ENCODE data around the gene ZNF750. TPM values are rescaled to one million over a fixed set of nuclear protein-coding genes. Genes with fewer than 3 reads are reported as not detected.

Gene ZNF750
- total RNA-seq, 1 experiment from 2014 or later: not detected

- H3K27me3 ChIP-seq (ENCODE audit: low read length): no peaks in the 10 kb centered on the region
- H3K4me1 ChIP-seq (ENCODE audit: low read length): no peaks in the 10 kb centered on the region
- H3K27ac ChIP-seq (ENCODE audit: low read length): no peak overlapping the region
- peaks cover 15% of the 10 kb centered on the region for H3K36me3 ChIP-seq (ENCODE audit: insufficient read depth, low read length)
- H3K9me2 ChIP-seq (replicated peaks; ENCODE audit: insufficient read depth, low read length): no peaks in the 10 kb centered on the region
- H3K79me2 ChIP-seq (ENCODE audit: low read length): peaks cover 44% of the 10 kb centered on the region
- no peaks in the 10 kb centered on the region for H3K9me3 ChIP-seq (ENCODE audit: low read length)
- DNase-seq: no peak
- H2AFZ ChIP-seq (ENCODE audit: low read length): no peak overlapping the region
- no peak overlapping the region for H3K4me2 ChIP-seq (ENCODE audit: low read depth, low read length, poor library complexity, severe bottlenecking)
- no peaks in the 10 kb centered on the region for H4K20me1 ChIP-seq (ENCODE audit: insufficient read depth, low read depth, low read length)
- H3K4me3 ChIP-seq (ENCODE audit: low read length): no peak overlapping the region
- no peak overlapping the region for H3K9ac ChIP-seq (ENCODE audit: low read length)
Observed at GRCh38 chr17:82795615-82796014, 44.2 kb downstream of the ZNF750 start.

- peaks cover 10% of the 10 kb centered on the region for H3K36me3 ChIP-seq (ENCODE audit: insufficient read depth, low read length)
- no peaks in the 10 kb centered on the region for H3K9me3 ChIP-seq (ENCODE audit: low read length)
- no peaks in the 10 kb centered on the region for H4K20me1 ChIP-seq (ENCODE audit: insufficient read depth, low read depth, low read length)
- H2AFZ ChIP-seq (ENCODE audit: low read length): no peak overlapping the region
- no peak overlapping the region for H3K4me2 ChIP-seq (ENCODE audit: low read depth, low read length, poor library complexity, severe bottlenecking)
- no peak overlapping the region for H3K4me3 ChIP-seq (ENCODE audit: low read length)
- H3K9ac ChIP-seq (ENCODE audit: low read length): no peak overlapping the region
- DNase-seq: no peak
- no peaks in the 10 kb centered on the region for H3K9me2 ChIP-seq (replicated peaks; ENCODE audit: insufficient read depth, low read length)
- H3K79me2 ChIP-seq (ENCODE audit: low read length): peaks cover 43% of the 10 kb centered on the region
- H3K4me1 ChIP-seq (ENCODE audit: low read length): no peaks in the 10 kb centered on the region
- H3K27me3 ChIP-seq (ENCODE audit: low read length): no peaks in the 10 kb centered on the region
- H3K27ac ChIP-seq (ENCODE audit: low read length): no peak overlapping the region
Observed at GRCh38 chr17:82794781-82795482, 44.9 kb downstream of the ZNF750 start.

GRCh38 chr17:82793974-82794630 lies 45.7 kb downstream of the ZNF750 start:
- no peak overlapping the region for H3K4me3 ChIP-seq (ENCODE audit: low read length)
- no peak overlapping the region for H3K27ac ChIP-seq (ENCODE audit: low read length)
- no peaks in the 10 kb centered on the region for H3K9me3 ChIP-seq (ENCODE audit: low read length)
- H3K9me2 ChIP-seq (replicated peaks; ENCODE audit: insufficient read depth, low read length): no peaks in the 10 kb centered on the region
- no peak overlapping the region for H3K4me2 ChIP-seq (ENCODE audit: low read depth, low read length, poor library complexity, severe bottlenecking)
- H3K79me2 ChIP-seq (ENCODE audit: low read length): peaks cover 50% of the 10 kb centered on the region
- H2AFZ ChIP-seq (ENCODE audit: low read length): no peak overlapping the region
- H3K36me3 ChIP-seq (ENCODE audit: insufficient read depth, low read length): peaks cover 5% of the 10 kb centered on the region
- DNase-seq: no peak
- no peak overlapping the region for H3K9ac ChIP-seq (ENCODE audit: low read length)
- H4K20me1 ChIP-seq (ENCODE audit: insufficient read depth, low read depth, low read length): no peaks in the 10 kb centered on the region
- H3K4me1 ChIP-seq (ENCODE audit: low read length): no peaks in the 10 kb centered on the region
- no peaks in the 10 kb centered on the region for H3K27me3 ChIP-seq (ENCODE audit: low read length)

- H3K4me3 ChIP-seq (ENCODE audit: low read length): no peak overlapping the region
- H3K27me3 ChIP-seq (ENCODE audit: low read length): no peaks in the 10 kb centered on the region
- H3K9me2 ChIP-seq (replicated peaks; ENCODE audit: insufficient read depth, low read length): no peaks in the 10 kb centered on the region
- H3K79me2 ChIP-seq (ENCODE audit: low read length): peaks cover 49% of the 10 kb centered on the region
- no peak for DNase-seq
- H3K9ac ChIP-seq (ENCODE audit: low read length): no peak overlapping the region
- no peaks in the 10 kb centered on the region for H3K4me1 ChIP-seq (ENCODE audit: low read length)
- H4K20me1 ChIP-seq (ENCODE audit: insufficient read depth, low read depth, low read length): no peaks in the 10 kb centered on the region
- no peak overlapping the region for H3K4me2 ChIP-seq (ENCODE audit: low read depth, low read length, poor library complexity, severe bottlenecking)
- no peak overlapping the region for H3K27ac ChIP-seq (ENCODE audit: low read length)
- H3K9me3 ChIP-seq (ENCODE audit: low read length): no peaks in the 10 kb centered on the region
- H3K36me3 ChIP-seq (ENCODE audit: insufficient read depth, low read length): no peaks in the 10 kb centered on the region
- H2AFZ ChIP-seq (ENCODE audit: low read length): no peak overlapping the region
Observed at GRCh38 chr17:82791532-82791931, 48.3 kb downstream of the ZNF750 start.

- Histone ChIP-seq H3K79me2 (ENCODE audit: low read length) (peaks cover 48% of the 10 kb centered on the region), H3K9me2 (replicated peaks; ENCODE audit: insufficient read depth, low read length) (no peaks in the 10 kb centered on the region), H3K36me3 (ENCODE audit: insufficient read depth, low read length) (no peaks in the 10 kb centered on the region), H3K9ac (ENCODE audit: low read length) (no peak overlapping the region), H3K27me3 (ENCODE audit: low read length) (no peaks in the 10 kb centered on the region), H2AFZ (ENCODE audit: low read length) (no peak overlapping the region), H3K4me3 (ENCODE audit: low read length) (no peak overlapping the region), H3K4me2 (ENCODE audit: low read depth, low read length, poor library complexity, severe bottlenecking) (no peak overlapping the region), H3K9me3 (ENCODE audit: low read length) (no peaks in the 10 kb centered on the region), H3K4me1 (ENCODE audit: low read length) (no peaks in the 10 kb centered on the region), H3K27ac (ENCODE audit: low read length) (no peak overlapping the region), H4K20me1 (ENCODE audit: insufficient read depth, low read depth, low read length) (no peaks in the 10 kb centered on the region)
- DNase-seq: no peak
Observed at GRCh38 chr17:82790391-82790790, 49.4 kb downstream of the ZNF750 start.

GRCh38 chr17:82789806-82790205 lies 50.0 kb downstream of the ZNF750 start:
- Histone ChIP-seq H2AFZ (ENCODE audit: low read length) (no peak overlapping the region), H3K36me3 (ENCODE audit: insufficient read depth, low read length) (no peaks in the 10 kb centered on the region), H4K20me1 (ENCODE audit: insufficient read depth, low read depth, low read length) (no peaks in the 10 kb centered on the region), H3K4me3 (ENCODE audit: low read length) (no peak overlapping the region), H3K79me2 (ENCODE audit: low read length) (peaks cover 45% of the 10 kb centered on the region), H3K9ac (ENCODE audit: low read length) (no peak overlapping the region), H3K4me1 (ENCODE audit: low read length) (no peaks in the 10 kb centered on the region), H3K4me2 (ENCODE audit: low read depth, low read length, poor library complexity, severe bottlenecking) (no peak overlapping the region), H3K27me3 (ENCODE audit: low read length) (no peaks in the 10 kb centered on the region), H3K9me3 (ENCODE audit: low read length) (no peaks in the 10 kb centered on the region), H3K9me2 (replicated peaks; ENCODE audit: insufficient read depth, low read length) (no peaks in the 10 kb centered on the region), H3K27ac (ENCODE audit: low read length) (no peak overlapping the region)
- no peak for DNase-seq

- Histone ChIP-seq H3K27me3 (ENCODE audit: low read length) (no peaks in the 10 kb centered on the region), H4K20me1 (ENCODE audit: insufficient read depth, low read depth, low read length) (no peaks in the 10 kb centered on the region), H3K4me1 (ENCODE audit: low read length) (no peaks in the 10 kb centered on the region), H3K27ac (ENCODE audit: low read length) (no peak overlapping the region), H3K36me3 (ENCODE audit: insufficient read depth, low read length) (no peaks in the 10 kb centered on the region), H3K79me2 (ENCODE audit: low read length) (peaks cover 46% of the 10 kb centered on the region), H3K9me2 (replicated peaks; ENCODE audit: insufficient read depth, low read length) (no peaks in the 10 kb centered on the region), H3K4me2 (ENCODE audit: low read depth, low read length, poor library complexity, severe bottlenecking) (no peak overlapping the region), H2AFZ (ENCODE audit: low read length) (no peak overlapping the region), H3K4me3 (ENCODE audit: low read length) (no peak overlapping the region), H3K9me3 (ENCODE audit: low read length) (no peaks in the 10 kb centered on the region), H3K9ac (ENCODE audit: low read length) (no peak overlapping the region)
- no peak for DNase-seq
Observed at GRCh38 chr17:82789051-82789592, 50.7 kb downstream of the ZNF750 start.

GRCh38 chr17:82788206-82789001 lies 51.4 kb downstream of the ZNF750 start:
- Histone ChIP-seq H3K9ac (ENCODE audit: low read length) (no peak overlapping the region), H3K79me2 (ENCODE audit: low read length) (peaks cover 50% of the 10 kb centered on the region), H3K27me3 (ENCODE audit: low read length) (no peaks in the 10 kb centered on the region), H4K20me1 (ENCODE audit: insufficient read depth, low read depth, low read length) (no peaks in the 10 kb centered on the region), H3K9me3 (ENCODE audit: low read length) (no peaks in the 10 kb centered on the region), H3K4me1 (ENCODE audit: low read length) (no peaks in the 10 kb centered on the region), H2AFZ (ENCODE audit: low read length) (no peak overlapping the region), H3K36me3 (ENCODE audit: insufficient read depth, low read length) (peaks cover 2% of the 10 kb centered on the region), H3K9me2 (replicated peaks; ENCODE audit: insufficient read depth, low read length) (no peaks in the 10 kb centered on the region), H3K4me3 (ENCODE audit: low read length) (no peak overlapping the region), H3K4me2 (ENCODE audit: low read depth, low read length, poor library complexity, severe bottlenecking) (no peak overlapping the region), H3K27ac (ENCODE audit: low read length) (no peak overlapping the region)
- DNase-seq: no peak

All from Karpas-422 (cell line).